NCI-H1048 (cell line): ENCODE results near the gene RIN3.

Experiments used
- DNase-seq: peaks from one replicate; lab custom pipeline; 2025; lab: John Stamatoyannopoulos, UW

RIN3 gene

DNA sequence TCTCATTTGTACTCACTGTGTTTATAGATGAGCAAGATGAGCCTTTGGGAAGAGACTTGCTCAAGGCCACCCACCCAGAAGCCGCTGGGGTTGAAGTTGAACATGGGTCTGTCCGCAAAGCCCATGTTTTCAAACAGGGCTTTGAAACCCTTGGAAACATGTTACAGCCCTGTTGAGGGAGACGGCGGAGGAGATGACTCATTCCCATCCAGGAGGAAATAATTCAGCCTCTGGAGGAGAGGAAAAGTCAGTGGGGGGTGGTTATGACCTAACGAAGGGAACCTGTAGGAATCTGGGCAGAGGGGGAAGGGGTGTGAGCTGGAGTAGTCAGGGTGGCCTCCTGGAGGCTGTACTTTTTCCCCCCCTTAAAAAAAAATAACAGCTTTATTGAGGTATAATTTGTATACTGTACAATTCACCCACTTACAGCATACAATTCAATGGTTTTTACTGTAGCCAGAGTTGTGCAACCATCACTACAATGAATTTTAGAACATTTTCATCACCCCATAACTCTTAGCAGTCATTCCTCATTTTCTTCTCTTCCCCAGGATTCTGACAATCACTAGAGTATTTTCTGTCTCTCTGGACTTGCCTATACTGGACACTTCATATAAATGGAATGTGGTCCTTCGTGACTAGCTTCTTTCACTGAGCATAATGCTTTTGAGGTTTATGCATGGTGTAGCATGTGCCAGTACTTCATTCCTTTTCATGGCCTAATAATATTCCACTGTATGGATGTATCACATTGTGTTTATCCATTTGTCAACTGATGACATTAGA is 1.9 kb upstream of the RIN3 start:
- DNase-seq: no peak

DNA sequence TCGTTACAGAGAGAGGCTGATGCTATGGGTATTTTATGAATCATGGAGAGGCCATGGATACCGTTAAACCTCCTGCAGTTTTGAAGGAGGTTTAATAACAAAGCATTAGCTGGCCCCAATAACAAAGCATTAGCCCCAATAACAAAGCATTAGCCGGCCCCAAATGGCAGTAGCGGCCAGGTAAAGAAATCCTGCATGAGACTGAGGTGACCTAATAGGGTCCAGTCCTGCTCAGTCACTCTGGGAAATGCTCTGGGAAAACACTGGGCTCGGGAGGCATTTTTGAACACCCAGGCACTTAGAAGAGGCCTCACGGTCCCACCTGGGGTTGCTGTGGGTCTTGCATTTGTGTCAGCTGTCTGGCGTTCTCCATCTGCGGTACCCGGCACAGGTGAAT is 776 bp upstream of the RIN3 start:
- no peak for DNase-seq

DNA sequence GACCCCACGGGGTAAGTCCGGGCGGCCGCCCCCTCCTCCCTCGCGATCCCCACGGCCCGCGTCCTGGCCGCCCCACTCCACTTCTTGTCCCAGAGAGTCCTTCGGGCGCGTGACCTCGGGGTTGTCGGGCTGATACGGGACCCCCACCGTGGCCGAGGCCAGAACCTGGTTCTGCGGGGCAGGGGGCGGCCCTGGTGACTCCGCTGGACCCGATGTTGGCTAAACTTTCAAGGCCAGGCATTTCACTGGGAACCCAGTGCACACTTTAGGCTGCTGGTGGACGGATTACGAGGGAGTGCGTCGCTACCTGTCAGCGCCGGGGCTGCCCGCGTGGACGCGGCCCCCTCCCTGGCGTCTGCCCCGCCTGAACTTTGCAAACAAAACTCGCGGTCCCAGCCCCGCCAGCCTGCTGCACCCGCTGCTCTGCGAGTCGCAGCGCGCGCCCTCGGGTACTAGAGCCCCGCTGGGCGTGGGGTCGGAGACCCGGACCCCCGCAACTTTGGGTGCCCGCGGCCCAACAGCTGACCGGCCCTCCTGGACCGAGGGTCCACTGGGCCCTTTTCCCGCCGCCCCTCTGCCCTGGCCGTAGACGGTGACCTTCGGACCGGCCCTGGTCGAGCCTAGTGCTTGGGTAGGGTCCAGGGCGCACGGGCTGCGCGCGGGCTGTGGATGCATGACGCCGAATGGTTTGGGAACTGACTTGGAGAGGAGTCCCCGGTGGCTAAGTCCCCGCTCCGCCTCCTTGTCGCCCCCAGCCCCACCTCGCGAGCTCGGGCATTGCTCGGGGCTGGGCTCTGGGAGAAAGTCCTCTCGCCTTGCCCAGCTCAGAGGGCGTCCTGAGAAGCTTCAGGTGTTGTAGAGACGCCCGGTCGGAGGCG is 624 bp downstream of the RIN3 start:
- no peak for DNase-seq

DNA sequence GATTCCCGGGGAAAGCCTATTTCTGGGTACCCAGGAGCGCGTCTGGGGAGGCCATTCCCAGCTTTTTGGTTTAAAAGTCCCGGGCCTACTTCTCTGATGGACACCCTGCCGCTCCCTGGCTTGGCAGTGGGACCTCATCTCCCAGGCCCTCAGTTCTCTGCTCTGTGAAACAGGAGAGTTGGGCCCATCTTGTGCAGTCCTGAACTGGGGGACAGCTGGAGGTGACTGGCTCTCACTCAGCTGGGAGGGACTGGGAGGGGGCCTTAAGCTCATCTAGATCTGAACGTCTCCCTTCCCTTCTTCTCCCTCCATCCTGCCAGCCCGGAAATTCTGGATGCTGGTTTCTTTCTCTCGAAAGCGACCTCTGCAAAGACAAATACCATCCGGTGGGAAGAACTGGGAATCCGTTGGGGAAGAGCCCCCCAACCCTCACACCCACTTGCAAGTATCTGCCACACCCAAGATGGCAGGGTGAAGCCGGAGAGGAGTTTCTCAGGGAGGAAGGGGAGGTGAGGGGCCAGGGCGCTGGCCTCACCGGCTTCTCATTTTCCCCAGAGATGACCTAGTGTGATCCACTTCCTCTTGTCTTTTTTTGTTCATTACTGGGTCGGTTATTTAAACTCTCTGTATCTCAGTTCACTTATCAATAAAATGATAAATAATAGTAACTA is 1.4 kb downstream of the RIN3 start:
- DNase-seq: no peak

DNA sequence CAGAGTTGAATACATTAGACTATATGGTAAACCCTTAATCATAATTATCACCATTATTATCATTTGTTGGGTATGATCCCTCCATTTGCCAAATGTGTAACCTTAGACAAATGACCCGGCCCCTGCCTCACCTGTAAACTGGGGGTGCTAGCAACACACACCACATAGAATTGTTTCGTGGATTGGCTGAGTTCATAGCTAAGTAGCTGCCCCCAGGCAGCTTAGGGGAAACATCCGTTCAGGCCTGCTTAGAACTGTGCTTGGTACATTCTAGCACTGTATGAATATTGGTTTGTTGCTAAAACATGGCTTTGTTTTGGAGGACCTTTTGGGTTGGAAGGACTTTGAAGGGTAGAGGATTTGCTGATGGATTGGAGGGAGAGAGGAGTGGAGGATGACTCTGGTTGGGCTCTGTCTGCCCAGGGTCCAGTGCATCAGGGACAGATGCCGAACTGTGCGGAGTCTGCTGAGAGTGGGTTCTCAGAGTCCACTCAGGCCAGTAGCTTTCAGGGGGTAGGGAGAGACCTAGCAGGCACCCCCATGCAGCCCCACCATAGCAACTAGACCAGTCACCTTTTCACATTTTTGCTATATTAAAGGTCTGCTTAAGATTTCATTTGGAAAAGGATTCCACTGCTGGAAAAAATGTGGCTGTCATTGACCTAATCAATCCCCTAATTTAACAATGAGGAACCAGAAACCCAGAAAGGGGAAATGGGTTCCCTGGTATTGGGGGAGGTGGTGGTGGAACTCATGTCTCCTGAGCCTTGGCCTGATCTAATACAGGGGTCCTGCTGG is 2.2 kb downstream of the RIN3 start:
- DNase-seq: no peak

DNA sequence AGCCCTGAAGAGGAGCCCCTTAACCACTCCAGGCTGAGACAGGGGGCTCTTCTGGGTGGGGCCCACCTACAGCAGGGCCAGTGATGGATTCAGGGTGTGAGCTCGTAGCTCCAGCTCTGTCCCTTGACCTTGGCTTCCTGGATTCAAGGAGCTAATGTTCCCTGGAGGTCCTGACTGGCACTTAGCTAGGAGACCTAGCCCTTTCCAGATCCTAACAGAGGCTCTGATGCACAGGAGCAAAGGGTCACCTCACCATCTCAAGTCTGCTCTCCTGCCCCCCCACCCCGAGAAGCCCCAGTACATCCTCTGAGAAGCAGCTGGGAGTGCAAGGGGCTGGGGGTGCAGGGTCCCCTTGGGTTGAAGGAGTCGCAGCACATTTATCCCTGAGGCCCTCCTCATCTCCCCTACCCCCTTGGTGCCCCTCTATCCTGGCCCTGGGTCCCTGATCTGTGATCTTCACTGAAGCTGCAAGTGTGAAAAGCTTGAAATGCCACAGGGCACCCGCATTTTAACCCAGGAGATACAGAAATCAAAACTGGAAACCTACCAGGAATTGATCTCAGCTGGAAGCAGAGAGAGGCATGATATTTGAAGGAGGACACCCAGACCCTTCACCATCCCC is 2.9 kb downstream of the RIN3 start:
- DNase-seq: no peak

DNA sequence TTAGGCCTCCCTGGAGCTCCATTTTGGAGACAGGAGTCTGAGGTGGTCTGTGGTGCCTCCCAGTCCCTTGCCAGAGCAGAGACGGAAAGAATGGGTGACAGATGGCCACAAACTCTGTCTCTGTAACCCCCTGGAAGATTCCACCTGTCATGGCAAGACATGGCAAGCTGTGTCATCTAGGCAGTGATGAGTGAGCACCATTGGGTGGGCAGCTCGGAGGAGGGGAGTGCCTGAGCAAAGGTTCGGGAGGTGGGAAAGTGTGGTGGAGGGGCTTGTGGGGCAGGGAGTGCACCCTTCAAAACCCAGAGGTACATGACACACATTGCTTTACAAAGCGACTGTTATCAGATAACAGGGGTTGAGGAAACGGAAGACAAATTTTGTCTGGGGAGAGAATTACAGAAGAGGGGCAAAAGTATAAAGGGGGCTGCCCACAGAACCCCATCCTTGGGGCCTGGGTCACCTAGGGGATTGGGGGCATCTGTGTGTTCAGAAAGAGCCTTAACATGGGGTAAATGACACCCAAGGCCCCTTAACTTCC is 3.5 kb downstream of the RIN3 start:
- DNase-seq: no peak

DNA sequence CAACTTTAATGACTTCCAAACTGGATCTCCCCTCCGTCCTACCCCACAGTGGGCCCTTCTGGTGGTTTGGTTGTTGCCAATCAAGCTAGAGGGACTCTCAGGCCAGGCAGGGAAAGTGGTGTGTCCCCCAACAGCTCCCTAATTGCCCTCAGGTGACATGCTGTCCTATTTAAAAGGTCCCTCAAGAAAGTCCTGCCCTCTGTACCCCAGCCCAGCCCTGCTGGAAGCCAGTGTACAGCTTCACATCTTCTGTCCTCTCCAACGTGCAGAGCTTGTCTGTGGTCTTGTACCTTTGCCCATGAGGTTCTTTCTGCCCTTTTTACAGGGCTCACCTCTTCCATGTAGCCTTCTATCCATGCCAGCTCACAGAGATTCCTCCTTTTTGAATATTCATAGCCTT is 4.2 kb downstream of the RIN3 start:
- no peak for DNase-seq

DNA sequence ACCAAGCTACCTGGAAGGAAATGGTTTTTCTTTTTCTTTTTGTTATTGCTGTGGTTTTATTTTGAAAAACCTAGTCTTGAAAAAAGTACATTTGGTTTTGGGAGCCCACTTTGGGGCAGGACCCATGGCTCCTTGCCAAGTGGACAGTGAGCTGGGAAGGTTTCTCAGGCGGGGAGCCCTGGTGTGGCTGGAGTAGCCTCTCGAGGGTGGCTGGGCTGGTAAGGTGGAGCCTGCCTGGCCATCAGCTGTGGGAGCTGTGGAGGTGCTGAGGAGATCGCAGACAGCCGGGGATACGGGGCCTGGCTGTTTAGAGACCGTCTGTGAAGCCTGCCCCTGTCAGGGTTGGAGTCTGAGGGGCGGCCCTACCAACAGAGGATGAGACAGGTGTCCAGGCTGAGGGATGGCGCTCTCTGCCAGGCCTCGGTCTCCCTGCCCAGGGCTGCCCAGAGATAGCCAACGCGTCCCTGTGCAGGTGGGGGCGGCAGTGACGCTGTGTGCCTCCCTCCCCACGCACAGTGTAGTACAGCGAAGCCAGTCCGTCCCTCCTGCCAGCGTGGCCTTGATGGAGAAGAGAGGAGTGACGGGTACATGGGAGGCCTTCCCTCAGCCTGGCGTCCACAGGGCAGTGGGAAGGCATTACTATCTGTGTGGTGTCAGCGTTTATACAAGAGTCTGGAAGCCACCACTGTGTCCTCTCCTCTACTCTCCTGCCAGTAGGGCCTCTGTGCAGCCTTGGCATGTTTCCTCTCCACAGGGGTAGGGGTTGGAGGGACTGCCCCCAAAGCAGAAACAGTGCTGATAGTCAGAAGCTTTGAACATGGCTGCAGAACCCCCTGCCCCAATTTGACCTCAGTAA is 5.9 kb downstream of the RIN3 start:
- DNase-seq: no peak

DNA sequence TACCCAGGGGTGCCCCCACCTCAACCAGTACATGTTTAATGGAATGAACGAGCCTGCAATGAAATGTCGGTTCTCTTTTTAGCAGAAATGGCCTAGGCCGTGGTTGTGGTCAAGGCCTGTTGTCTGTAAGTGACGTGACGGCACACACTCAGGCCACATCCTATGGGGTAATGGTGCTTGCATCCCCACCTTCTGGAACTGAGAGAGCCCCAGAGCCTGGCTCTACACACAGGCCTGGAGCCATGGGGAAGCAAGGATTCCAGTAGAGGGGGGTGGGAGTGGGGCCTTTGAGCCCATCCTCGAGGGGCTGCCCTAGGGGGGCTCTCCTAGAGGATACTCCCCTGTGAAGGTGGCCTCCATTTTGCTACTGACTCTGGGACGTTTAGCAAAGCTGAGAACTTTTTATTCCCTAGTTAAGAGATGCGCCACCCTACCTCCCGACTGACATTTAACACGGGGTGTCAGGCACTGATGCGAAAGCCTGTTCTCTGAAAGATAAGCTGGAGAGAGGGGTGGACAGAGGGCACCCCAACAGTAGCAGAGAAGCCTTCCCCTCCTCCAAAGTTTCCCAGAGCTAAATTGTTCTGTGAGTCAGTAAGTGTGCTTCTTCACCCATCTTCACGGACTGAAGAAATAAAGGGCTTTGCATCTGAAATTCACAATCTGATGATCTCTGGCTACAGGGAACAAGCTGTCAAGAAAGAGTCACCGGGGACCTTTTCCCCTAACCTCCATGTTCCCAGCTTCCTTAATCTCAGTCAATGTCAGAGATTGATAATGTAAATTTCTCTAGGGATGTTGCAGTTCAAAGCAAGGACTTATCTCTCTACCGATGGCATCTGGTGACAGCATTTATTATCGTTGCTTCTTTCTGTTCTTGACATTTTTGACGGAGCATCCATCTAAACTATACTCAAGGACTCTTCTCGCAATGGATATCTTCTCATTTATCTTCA is 6.8 kb downstream of the RIN3 start:
- no peak for DNase-seq

DNA sequence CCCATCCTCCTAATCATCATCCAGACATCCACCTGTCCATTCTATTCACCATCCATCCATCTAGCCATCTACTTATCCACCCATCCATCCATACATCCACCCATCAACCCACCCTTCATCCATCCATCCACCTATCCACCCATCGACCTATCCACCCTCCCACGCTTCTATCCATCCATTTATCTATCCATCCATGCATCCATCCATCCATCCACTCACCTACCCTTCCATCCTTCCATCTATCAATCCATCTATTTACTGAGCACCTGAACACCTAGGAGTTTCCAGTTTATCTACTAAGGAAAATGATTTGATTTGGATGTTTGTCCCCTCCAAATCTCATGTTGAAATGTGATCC is 7.5 kb downstream of the RIN3 start:
- DNase-seq: no peak

DNA sequence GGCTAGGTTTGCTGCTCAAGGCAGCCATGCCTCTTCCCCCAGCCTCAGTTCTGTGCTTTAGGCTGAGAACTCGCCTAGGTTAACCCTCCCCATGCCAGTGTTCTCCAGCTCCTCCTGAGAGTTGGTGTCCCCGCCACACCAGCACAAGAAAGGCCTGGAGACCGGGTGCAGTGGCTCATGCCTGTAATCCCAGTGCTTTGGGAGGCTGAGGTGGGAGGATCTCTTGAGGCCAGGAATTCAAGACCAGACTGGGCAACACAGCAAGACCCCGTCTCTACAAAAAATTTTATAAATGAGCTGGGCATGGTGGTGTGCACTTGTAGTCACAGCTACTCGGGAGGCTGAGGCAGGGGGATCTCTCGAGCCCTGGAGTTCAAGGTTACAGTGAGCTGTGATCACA is 10.2 kb downstream of the RIN3 start:
- DNase-seq: no peak

DNA sequence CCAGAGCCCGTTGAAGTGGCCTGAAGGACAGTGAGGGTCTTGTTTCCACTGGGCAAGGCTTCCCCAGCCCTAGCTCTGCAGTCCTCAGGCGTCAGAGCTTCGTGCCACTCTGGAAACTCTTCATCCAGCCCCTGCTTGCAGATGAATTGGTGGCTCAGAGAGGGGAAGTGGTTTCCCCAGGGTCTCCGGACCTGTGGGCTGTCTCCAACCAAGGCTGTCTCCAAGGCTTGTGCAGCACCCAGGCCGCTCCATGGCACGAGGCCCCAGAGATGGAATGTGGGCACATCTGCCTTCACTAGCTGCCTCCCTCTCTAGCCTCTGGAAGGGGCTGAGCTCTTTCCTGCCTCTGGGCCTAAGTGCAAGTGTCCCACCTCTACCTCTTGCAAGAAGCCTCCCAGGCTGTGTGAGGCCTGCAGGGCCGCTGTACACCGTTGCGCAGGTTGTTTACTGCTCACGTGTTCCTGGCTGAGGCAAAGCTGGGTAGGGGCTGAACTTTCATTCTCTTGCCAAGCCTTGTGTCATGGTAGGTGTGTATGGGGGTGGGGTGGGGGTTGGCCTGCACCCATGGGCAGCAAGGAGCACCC is 11.1 kb downstream of the RIN3 start:
- no peak for DNase-seq

DNA sequence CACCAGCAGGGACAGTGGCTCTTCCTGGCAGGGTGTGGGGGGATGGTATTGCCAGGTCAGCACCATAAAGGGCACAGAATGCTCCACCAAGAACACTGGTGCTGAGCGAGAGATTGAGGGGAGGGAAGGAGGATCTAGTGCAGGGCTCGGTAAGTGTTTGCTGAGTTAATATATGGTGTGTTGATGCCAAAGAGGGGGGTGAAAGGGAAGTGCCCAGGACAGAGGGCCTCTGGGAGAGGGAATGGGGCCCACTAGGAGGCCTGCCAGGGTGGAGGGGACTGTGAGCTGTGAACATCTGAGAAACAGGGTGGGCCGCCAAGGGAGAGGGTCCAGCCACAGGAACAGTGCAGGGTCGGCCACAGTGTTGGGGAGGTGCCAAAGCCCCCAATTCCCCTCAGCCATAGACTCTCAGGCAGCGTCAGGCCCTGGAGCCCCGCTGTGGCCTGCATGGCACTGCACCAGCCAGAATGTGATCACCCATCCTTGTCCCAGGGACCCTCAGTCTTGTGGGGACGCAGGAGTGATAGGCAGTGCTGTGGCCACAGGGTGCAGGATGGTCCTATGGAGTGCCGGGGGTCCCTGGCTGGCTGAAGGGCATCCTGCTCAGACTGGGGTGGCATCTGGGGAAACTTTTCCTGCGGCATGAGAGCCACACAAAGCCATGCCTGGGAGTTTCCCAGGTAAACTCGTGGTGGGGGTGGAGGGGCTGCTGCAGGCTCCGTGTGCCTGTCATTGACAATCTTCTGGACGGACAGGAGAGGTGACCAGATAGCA is 11.9 kb downstream of the RIN3 start:
- DNase-seq: no peak

DNA sequence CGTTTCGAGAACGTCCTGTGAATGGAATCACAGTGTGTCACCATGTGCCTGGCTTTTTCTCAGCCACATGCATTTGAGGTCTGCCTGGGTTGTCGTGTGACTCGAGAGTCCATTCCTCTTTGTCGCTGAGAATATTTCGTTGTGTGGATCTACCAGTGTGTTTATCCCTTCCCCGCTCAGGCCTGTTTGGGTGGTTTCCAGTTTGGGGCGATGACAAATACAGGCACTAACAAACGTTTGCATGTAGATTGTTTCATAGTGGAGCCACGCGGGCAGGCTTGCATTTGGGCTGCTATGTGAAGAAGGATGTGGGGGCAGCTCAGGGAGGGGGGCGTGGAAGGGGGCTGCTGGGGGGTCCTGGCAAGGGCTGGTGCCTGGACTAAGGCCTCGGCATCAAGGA is 14.1 kb downstream of the RIN3 start:
- no peak for DNase-seq

DNA sequence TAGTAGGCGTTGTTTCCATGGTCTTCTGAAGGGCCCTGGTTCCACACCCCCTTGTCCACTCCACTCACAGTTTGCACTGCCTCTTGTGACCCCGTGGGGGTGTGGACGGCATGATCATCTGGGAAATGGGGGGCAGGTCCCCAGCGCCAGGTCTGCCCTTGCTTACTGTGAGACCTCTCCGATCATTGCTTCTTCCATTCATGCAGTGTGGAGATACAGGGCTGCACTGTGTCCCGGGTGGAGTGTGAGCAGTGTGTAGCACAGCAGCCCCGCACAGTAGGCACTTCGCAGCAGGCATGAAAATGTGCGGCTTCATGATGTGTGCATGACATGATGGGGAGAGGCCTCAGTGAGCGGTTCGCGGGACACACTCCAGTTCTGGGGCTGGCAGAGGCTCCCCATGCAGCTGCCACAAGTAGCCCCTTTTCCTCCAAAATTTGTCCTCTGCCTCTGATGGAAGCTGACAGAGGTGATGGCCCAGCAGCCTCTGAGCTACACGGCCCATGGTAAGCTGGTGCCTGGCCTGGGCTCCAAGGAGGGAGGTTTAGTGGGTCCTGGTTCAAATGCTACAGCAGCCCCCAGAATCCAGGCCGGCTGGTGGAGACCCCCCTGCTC is 15.0 kb downstream of the RIN3 start:
- no peak for DNase-seq

DNA sequence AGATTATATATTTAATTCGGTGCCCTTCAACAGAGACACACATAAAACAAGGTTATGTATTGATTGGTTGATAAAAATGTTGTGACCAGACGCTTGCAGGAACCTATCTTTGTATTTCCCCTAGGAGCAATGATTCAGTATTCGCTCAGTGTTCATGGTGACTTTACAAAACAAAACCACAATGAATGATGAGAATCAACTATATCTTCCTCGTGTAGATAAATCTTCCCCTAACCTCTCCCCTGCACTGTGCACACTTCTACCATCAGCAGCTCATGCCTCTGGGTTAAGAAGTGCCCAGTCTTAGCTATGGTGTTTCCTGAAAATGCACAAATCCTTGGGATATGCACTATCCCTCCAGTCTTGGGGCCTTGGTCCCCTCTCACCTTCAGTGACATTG is 16.3 kb downstream of the RIN3 start:
- DNase-seq: no peak
